Measurements from ENCODE around the gene STK32A.

Gene STK32A

GRCh38 chr5:147404706-147405105 is 169.9 kb downstream of the STK32A start:
- Histone ChIP-seq H3K4me1 (ENCODE audit: control extremely low read depth in 1 of 4, control insufficient read depth in 4 of 4, insufficient read depth in 4 of 4, low read length in 3 of 4) (peaks cover 0 to 6% (median 0%) of the 10 kb centered on the region in 4 experiments), H3K27ac (ENCODE audit: insufficient read depth in 1 of 2, low read depth in 1 of 2, low read length in 2 of 2, poor library complexity in 1 of 2, severe bottlenecking in 2 of 2) (no peak overlapping the region), H3K9me3 (ENCODE audit: control extremely low read depth in 1 of 5, control insufficient read depth in 4 of 5, insufficient read depth in 2 of 5, low read depth in 1 of 5, low read length in 4 of 5) (no peaks in the 10 kb centered on the region), H3K27me3 (replicated peaks in 2 of 5; ENCODE audit: control insufficient read depth in 4 of 5, insufficient read depth in 5 of 5, low read length in 4 of 5) (no peaks in the 10 kb centered on the region), H3K36me3 (ENCODE audit: control insufficient read depth in 4 of 4, insufficient read depth in 4 of 4, low read length in 3 of 4) (peaks cover 0 to 28% (median 7%) of the 10 kb centered on the region in 4 experiments), H3K4me3 (ENCODE audit: control insufficient read depth in 1 of 7, extremely low read depth in 1 of 7, insufficient read depth in 4 of 7, low read depth in 2 of 7, low read length in 6 of 7) (no peak overlapping the region)
- WGBS (ENCODE audit: insufficient coverage): 100% methylated on average over 1 of the region's 1 CpG
- no peak for DNase-seq
- CTCF ChIA-PET: no interaction called here
- POLR2A ChIA-PET: no interaction called here

DNA sequence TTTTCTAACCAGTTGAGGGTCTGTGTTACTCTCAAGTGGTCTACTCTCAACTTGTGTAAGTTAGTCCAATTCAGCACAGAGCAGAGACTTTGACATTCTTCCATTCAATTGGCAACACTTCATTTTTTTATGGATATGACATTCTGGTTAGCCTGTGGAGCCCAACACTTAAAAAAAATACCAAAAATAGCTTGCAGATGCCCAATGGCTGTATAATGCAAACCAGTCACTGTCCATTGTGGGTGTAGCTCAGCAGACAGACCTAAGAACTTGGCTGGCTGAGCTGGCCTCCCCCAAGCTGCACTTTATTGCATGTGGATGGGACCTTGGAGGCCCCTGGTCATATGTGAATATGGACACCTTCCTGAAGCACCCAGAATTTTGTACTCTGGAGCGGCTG is 171.8 kb downstream of the STK32A start:
- no peaks in the 10 kb centered on the region for H3K27me3 ChIP-seq (replicated peaks in 2 of 5; ENCODE audit: control insufficient read depth in 4 of 5, insufficient read depth in 5 of 5, low read length in 4 of 5)
- no CpG with 5 or more reads among the region's 1 CpG for WGBS (ENCODE audit: insufficient coverage)
- POLR2A ChIA-PET: no interaction called here

GRCh38 chr5:147407094-147407681 is 172.4 kb downstream of the STK32A start:
- peaks cover 0 to 16% (median 6%) of the 10 kb centered on the region in 4 experiments for H3K36me3 ChIP-seq (ENCODE audit: control insufficient read depth in 4 of 4, insufficient read depth in 4 of 4, low read length in 3 of 4)
- DNase-seq: no peak
- CTCF ChIA-PET: interaction anchor here (0.8 kb wide), 1 partner anchor 172 kb away, joined by 3 read pairs; no protein-coding TSS in a partner anchor
- peaks cover 0 to 6% (median 0%) of the 10 kb centered on the region in 4 experiments for H3K4me1 ChIP-seq (ENCODE audit: control extremely low read depth in 1 of 4, control insufficient read depth in 4 of 4, insufficient read depth in 4 of 4, low read length in 3 of 4)
- H3K4me3 ChIP-seq (ENCODE audit: control insufficient read depth in 1 of 7, extremely low read depth in 1 of 7, insufficient read depth in 4 of 7, low read depth in 2 of 7, low read length in 6 of 7): no peak overlapping the region
- no peaks in the 10 kb centered on the region for H3K9me3 ChIP-seq (ENCODE audit: control extremely low read depth in 1 of 5, control insufficient read depth in 4 of 5, insufficient read depth in 2 of 5, low read depth in 1 of 5, low read length in 4 of 5)
- POLR2A ChIA-PET: no interaction called here
- 88% methylated on average over 2 of the region's 8 CpGs for WGBS (ENCODE audit: insufficient coverage)
- H3K27ac ChIP-seq (ENCODE audit: insufficient read depth in 1 of 2, low read depth in 1 of 2, low read length in 2 of 2, poor library complexity in 1 of 2, severe bottlenecking in 2 of 2): no peak overlapping the region
- H3K27me3 ChIP-seq (replicated peaks in 2 of 5; ENCODE audit: control insufficient read depth in 4 of 5, insufficient read depth in 5 of 5, low read length in 4 of 5): no peaks in the 10 kb centered on the region

More for the DNA sequence above, 171.8 kb downstream of the STK32A start:
- Histone ChIP-seq H3K27ac (ENCODE audit: insufficient read depth in 1 of 2, low read depth in 1 of 2, low read length in 2 of 2, poor library complexity in 1 of 2, severe bottlenecking in 2 of 2) (no peak overlapping the region), H3K36me3 (ENCODE audit: control insufficient read depth in 4 of 4, insufficient read depth in 4 of 4, low read length in 3 of 4) (peaks cover 0 to 14% (median 6%) of the 10 kb centered on the region in 4 experiments), H3K4me3 (ENCODE audit: control insufficient read depth in 1 of 7, extremely low read depth in 1 of 7, insufficient read depth in 4 of 7, low read depth in 2 of 7, low read length in 6 of 7) (no peak overlapping the region), H3K4me1 (ENCODE audit: control extremely low read depth in 1 of 4, control insufficient read depth in 4 of 4, insufficient read depth in 4 of 4, low read length in 3 of 4) (peaks cover 0 to 6% (median 0%) of the 10 kb centered on the region in 4 experiments), H3K9me3 (ENCODE audit: control extremely low read depth in 1 of 5, control insufficient read depth in 4 of 5, insufficient read depth in 2 of 5, low read depth in 1 of 5, low read length in 4 of 5) (no peaks in the 10 kb centered on the region)
- CTCF ChIA-PET: interaction anchor here (0.8 kb wide), 1 partner anchor 172 kb away, joined by 3 read pairs; no protein-coding TSS in a partner anchor
- DNase-seq: no peak

DNA sequence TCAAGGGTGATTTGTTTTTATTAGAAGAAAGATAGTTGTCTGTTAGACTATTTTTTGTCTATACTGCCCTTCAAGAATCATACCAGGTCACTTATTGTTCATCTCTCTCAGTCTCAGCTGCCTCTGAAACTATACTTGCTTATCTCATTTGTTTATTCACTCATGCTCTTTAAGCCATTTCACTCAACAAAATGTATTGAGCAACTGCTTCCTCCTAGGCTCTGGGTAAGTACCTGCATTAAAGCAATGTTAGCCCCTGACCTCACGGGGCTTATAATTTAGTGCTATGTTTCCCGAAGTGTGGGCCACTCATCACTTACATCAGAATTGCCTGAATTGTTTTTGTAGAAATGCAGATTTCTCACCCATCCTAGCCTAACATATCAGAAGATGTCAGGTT is 174.2 kb downstream of the STK32A start:
- CTCF ChIA-PET: no interaction called here

DNA sequence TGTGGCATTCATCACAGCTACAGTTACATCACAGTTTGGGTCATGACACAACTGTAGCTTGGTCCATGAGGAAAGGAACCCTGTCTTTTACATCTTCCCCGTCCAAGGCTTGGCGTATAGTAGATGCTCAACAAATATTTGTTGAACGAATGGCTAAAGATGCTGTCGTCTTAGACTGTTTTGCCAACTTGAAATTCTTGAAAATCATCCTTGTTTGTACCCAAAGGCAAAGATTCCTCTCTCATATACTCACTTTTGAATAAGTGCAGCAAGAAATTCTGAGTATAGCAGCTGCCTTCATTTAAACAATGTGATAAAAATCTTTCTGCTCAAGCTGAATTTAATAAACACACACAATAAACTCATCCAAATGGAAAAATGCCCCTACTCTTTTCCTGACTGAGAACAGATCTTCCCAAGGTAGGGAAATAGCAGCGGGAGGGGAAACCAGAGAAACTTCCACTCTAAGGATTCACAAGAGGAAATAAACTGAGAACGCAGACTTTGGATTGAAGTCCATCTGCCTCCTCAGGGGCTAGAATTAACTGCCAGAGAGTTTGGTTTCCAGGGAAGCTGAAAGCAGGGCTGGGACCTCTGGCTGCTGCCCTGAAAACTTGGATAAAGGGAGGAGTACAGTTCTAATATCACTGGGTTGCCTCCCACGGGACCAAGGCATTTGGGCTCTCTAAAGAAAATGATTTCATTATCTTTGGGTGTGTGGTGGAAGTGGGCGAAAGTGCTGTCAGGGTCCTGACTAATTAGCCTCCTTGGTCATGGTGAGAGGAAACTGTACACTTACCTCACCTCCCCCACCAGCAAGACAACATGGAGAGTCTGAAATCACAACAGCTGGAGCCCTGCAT is 175.9 kb downstream of the STK32A start:
- no peak overlapping the region for H3K27ac ChIP-seq (ENCODE audit: insufficient read depth in 1 of 2, low read depth in 1 of 2, low read length in 2 of 2, poor library complexity in 1 of 2, severe bottlenecking in 2 of 2)
- no peaks in the 10 kb centered on the region for H3K9me3 ChIP-seq (ENCODE audit: control extremely low read depth in 1 of 5, control insufficient read depth in 4 of 5, insufficient read depth in 2 of 5, low read depth in 1 of 5, low read length in 4 of 5)
- no peaks in the 10 kb centered on the region for H3K4me1 ChIP-seq (ENCODE audit: control extremely low read depth in 1 of 4, control insufficient read depth in 4 of 4, insufficient read depth in 4 of 4, low read length in 3 of 4)
- peaks cover 0 to 22% (median 3%) of the 10 kb centered on the region in 4 experiments for H3K36me3 ChIP-seq (ENCODE audit: control insufficient read depth in 4 of 4, insufficient read depth in 4 of 4, low read length in 3 of 4)
- CTCF ChIA-PET: no interaction called here
- H3K4me3 ChIP-seq (ENCODE audit: control insufficient read depth in 1 of 7, extremely low read depth in 1 of 7, insufficient read depth in 4 of 7, low read depth in 2 of 7, low read length in 6 of 7): no peak overlapping the region
- no peak for DNase-seq
- WGBS (ENCODE audit: insufficient coverage): 98% methylated on average over 7 of the region's 8 CpGs
- H3K27me3 ChIP-seq (replicated peaks in 2 of 5; ENCODE audit: control insufficient read depth in 4 of 5, insufficient read depth in 5 of 5, low read length in 4 of 5): no peaks in the 10 kb centered on the region
- POLR2A ChIA-PET: no interaction called here

More for the DNA sequence above, 174.2 kb downstream of the STK32A start:
- Histone ChIP-seq H3K27ac (ENCODE audit: insufficient read depth in 1 of 2, low read depth in 1 of 2, low read length in 2 of 2, poor library complexity in 1 of 2, severe bottlenecking in 2 of 2) (no peak overlapping the region), H3K4me1 (ENCODE audit: control extremely low read depth in 1 of 4, control insufficient read depth in 4 of 4, insufficient read depth in 4 of 4, low read length in 3 of 4) (peaks cover 0 to 3% (median 0%) of the 10 kb centered on the region in 4 experiments), H3K4me3 (ENCODE audit: control insufficient read depth in 1 of 7, extremely low read depth in 1 of 7, insufficient read depth in 4 of 7, low read depth in 2 of 7, low read length in 6 of 7) (no peak overlapping the region), H3K27me3 (replicated peaks in 2 of 5; ENCODE audit: control insufficient read depth in 4 of 5, insufficient read depth in 5 of 5, low read length in 4 of 5) (no peaks in the 10 kb centered on the region), H3K9me3 (ENCODE audit: control extremely low read depth in 1 of 5, control insufficient read depth in 4 of 5, insufficient read depth in 2 of 5, low read depth in 1 of 5, low read length in 4 of 5) (no peaks in the 10 kb centered on the region), H3K36me3 (ENCODE audit: control insufficient read depth in 4 of 4, insufficient read depth in 4 of 4, low read length in 3 of 4) (peaks cover 0 to 16% (median 6%) of the 10 kb centered on the region in 4 experiments)
- DNase-seq: no peak
- POLR2A ChIA-PET: no interaction called here
- WGBS (ENCODE audit: insufficient coverage): 100% methylated on average over 2 of the region's 2 CpGs

DNA sequence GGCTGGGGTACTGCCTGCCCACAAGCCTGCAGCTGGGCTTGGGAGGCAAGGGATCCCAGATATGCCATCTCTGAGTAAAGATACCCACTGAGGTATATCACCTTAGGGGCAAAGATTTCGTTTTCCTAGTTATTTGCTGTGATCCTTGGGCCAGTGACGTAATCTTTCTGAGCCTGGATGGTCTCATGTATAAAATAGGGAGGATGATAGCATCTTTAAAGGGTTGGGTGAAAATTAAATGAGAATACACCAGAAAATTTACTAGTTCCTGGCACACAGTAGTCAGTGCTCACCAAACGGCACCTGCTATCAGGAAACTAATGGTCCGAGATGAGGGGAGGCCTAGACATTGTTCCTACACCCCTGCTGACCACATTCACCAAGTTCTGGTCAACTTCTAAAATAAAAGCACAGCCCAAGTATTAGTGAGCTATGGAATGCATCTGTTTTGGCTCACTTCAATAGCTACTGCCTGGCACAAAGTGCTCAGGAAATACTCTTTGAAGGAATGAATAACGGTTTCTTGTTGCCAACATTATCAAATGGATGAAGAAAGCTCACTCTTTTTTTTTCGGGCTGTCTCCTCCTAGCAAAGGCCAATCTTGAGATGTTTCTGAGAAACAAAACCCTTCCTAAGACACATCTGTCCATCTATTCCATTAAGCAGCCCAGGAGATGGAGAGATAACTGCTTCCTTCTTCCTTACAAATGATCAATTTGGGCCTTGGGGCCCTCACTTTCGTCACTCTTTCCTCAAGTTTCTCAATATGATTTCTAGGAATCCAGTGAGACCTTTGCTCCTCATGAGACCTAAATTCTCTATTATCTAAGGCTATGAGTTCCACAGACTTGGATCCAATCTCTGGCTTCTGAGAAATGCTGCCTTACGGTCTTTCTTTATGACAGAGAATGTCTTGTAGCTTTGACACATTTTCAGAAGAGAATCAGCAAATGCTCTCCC is 176.8 kb downstream of the STK32A start:
- Histone ChIP-seq H3K36me3 (ENCODE audit: control insufficient read depth in 4 of 4, insufficient read depth in 4 of 4, low read length in 3 of 4) (peaks cover 0 to 22% (median 3%) of the 10 kb centered on the region in 4 experiments), H3K27ac (ENCODE audit: insufficient read depth in 1 of 2, low read depth in 1 of 2, low read length in 2 of 2, poor library complexity in 1 of 2, severe bottlenecking in 2 of 2) (no peak overlapping the region), H3K27me3 (replicated peaks in 2 of 5; ENCODE audit: control insufficient read depth in 4 of 5, insufficient read depth in 5 of 5, low read length in 4 of 5) (no peaks in the 10 kb centered on the region), H3K4me3 (ENCODE audit: control insufficient read depth in 1 of 7, extremely low read depth in 1 of 7, insufficient read depth in 4 of 7, low read depth in 2 of 7, low read length in 6 of 7) (no peak overlapping the region), H3K9me3 (ENCODE audit: control extremely low read depth in 1 of 5, control insufficient read depth in 4 of 5, insufficient read depth in 2 of 5, low read depth in 1 of 5, low read length in 4 of 5) (no peaks in the 10 kb centered on the region), H3K4me1 (ENCODE audit: control extremely low read depth in 1 of 4, control insufficient read depth in 4 of 4, insufficient read depth in 4 of 4, low read length in 3 of 4) (no peaks in the 10 kb centered on the region)
- no peak for DNase-seq
- ChIA-PET CTCF (interaction anchor here (1.4 kb wide), 1 partner anchor 164 kb away, joined by 3 read pairs; no protein-coding TSS in a partner anchor), POLR2A (no interaction called here)
- 97% methylated on average over 6 of the region's 8 CpGs for WGBS (ENCODE audit: insufficient coverage)
